ENCODE measurements around the gene LRRTM1.

Gene LRRTM1

DNA sequence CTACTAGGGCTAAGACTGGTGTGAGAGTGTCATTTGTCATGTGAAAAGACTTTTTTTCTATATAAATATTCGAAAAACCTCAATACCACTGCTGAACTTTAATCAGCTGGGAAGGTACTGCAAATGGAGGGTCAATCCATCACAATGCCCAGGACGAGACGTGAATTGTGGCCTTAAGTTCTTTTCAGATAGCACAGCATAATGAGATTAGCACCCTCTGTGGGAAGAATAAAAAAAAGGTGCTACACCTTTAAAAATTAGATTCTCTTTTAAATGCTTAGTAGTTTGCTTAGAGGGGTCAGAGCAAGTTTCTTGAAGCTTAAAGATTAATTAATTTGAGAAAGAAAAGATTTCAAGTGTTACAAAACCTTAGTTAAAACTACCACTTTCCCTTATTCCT, 5.6 kb downstream of the LRRTM1 start:
- no peak overlapping the region for H3K27ac ChIP-seq (ENCODE audit: insufficient read depth in 1 of 2, low read depth in 1 of 2, low read length in 2 of 2, poor library complexity in 1 of 2, severe bottlenecking in 2 of 2)
- ChIA-PET POLR2A (no interaction called here), CTCF (interaction anchor here (1.2 kb wide), 1 partner anchor 14 kb away, joined by 4 read pairs; no protein-coding TSS in a partner anchor)
- WGBS (ENCODE audit: insufficient coverage), result 58% methylated on average over 2 of the region's 3 CpGs
- no peaks in the 10 kb centered on the region for H3K36me3 ChIP-seq (ENCODE audit: control insufficient read depth in 4 of 4, insufficient read depth in 4 of 4, low read length in 3 of 4)
- H3K4me3 ChIP-seq (ENCODE audit: control insufficient read depth in 1 of 7, extremely low read depth in 1 of 7, insufficient read depth in 4 of 7, low read depth in 2 of 7, low read length in 6 of 7), result no peak overlapping the region
- peaks cover 0 to 20% (median 13%) of the 10 kb centered on the region in 4 experiments for H3K4me1 ChIP-seq (ENCODE audit: control extremely low read depth in 1 of 4, control insufficient read depth in 4 of 4, insufficient read depth in 4 of 4, low read length in 3 of 4)
- H3K9me3 ChIP-seq (ENCODE audit: control extremely low read depth in 1 of 5, control insufficient read depth in 4 of 5, insufficient read depth in 2 of 5, low read depth in 1 of 5, low read length in 4 of 5), result no peaks in the 10 kb centered on the region
- peaks cover 0 to 76% (median 35%) of the 10 kb centered on the region in 5 experiments for H3K27me3 ChIP-seq (replicated peaks in 2 of 5; ENCODE audit: control insufficient read depth in 4 of 5, insufficient read depth in 5 of 5, low read length in 4 of 5)
- DNase-seq, result no peak

DNA sequence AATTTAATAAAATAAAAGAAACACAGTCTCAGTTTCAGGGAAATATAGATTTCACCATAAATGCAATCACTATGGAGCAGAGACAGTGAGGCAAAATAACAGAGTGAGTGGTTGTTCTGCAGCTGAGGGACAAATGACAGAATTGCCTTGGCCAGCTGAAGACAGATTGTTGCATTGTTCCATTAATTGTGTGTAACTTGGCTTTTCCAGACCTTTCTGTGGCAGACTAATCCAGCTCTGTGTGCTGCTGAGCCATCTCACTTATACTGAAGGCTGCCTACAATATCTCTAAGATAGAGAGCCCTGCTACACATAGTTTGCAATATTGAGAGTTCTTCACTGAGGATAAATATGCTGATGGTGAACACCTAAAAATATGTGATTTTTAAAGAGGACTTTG, 11.5 kb downstream of the LRRTM1 start:
- H3K4me1 ChIP-seq (ENCODE audit: control extremely low read depth in 1 of 4, control insufficient read depth in 4 of 4, insufficient read depth in 4 of 4, low read length in 3 of 4), result no peaks in the 10 kb centered on the region
- CTCF ChIA-PET, result no interaction called here
- H3K4me3 ChIP-seq (ENCODE audit: control insufficient read depth in 1 of 7, extremely low read depth in 1 of 7, insufficient read depth in 4 of 7, low read depth in 2 of 7, low read length in 6 of 7), result no peak overlapping the region
- POLR2A ChIA-PET, result no interaction called here
- no peaks in the 10 kb centered on the region for H3K9me3 ChIP-seq (ENCODE audit: control extremely low read depth in 1 of 5, control insufficient read depth in 4 of 5, insufficient read depth in 2 of 5, low read depth in 1 of 5, low read length in 4 of 5)
- H3K36me3 ChIP-seq (ENCODE audit: control insufficient read depth in 4 of 4, insufficient read depth in 4 of 4, low read length in 3 of 4), result no peaks in the 10 kb centered on the region
- no peak for DNase-seq
- H3K27me3 ChIP-seq (replicated peaks in 2 of 5; ENCODE audit: control insufficient read depth in 4 of 5, insufficient read depth in 5 of 5, low read length in 4 of 5), result peaks cover 0 to 22% (median 5%) of the 10 kb centered on the region in 5 experiments
- H3K27ac ChIP-seq (ENCODE audit: insufficient read depth in 1 of 2, low read depth in 1 of 2, low read length in 2 of 2, poor library complexity in 1 of 2, severe bottlenecking in 2 of 2), result no peak overlapping the region

DNA sequence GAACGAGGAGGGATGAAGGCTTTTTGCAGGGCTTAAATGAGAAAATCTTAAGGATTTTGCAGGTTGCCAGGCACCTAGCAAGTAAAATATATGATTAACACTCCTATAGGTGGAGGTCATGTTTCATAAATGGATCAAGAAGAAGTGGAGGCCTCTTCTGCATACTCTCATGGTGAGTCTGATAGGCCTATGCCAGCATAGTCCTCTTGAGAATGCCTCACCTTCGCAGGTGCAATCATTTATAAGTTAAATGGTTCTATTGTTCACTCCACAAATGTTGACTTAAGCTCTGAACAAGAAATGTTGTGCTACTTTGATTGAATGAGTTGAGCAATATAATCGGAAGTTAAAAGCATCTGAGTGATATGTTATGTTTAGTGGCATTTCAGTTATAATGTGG, 12.1 kb downstream of the LRRTM1 start:
- Histone ChIP-seq H3K9me3 (ENCODE audit: control extremely low read depth in 1 of 5, control insufficient read depth in 4 of 5, insufficient read depth in 2 of 5, low read depth in 1 of 5, low read length in 4 of 5) (no peaks in the 10 kb centered on the region), H3K4me1 (ENCODE audit: control extremely low read depth in 1 of 4, control insufficient read depth in 4 of 4, insufficient read depth in 4 of 4, low read length in 3 of 4) (no peaks in the 10 kb centered on the region), H3K36me3 (ENCODE audit: control insufficient read depth in 4 of 4, insufficient read depth in 4 of 4, low read length in 3 of 4) (no peaks in the 10 kb centered on the region), H3K27me3 (replicated peaks in 2 of 5; ENCODE audit: control insufficient read depth in 4 of 5, insufficient read depth in 5 of 5, low read length in 4 of 5) (peaks cover 0 to 21% (median 5%) of the 10 kb centered on the region in 5 experiments), H3K4me3 (ENCODE audit: control insufficient read depth in 1 of 7, extremely low read depth in 1 of 7, insufficient read depth in 4 of 7, low read depth in 2 of 7, low read length in 6 of 7) (no peak overlapping the region), H3K27ac (ENCODE audit: insufficient read depth in 1 of 2, low read depth in 1 of 2, low read length in 2 of 2, poor library complexity in 1 of 2, severe bottlenecking in 2 of 2) (no peak overlapping the region)
- POLR2A ChIA-PET, result no interaction called here
- no peak for DNase-seq
- CTCF ChIA-PET, result no interaction called here
- WGBS (ENCODE audit: insufficient coverage), result 80% methylated on average over 1 of the region's 3 CpGs

DNA sequence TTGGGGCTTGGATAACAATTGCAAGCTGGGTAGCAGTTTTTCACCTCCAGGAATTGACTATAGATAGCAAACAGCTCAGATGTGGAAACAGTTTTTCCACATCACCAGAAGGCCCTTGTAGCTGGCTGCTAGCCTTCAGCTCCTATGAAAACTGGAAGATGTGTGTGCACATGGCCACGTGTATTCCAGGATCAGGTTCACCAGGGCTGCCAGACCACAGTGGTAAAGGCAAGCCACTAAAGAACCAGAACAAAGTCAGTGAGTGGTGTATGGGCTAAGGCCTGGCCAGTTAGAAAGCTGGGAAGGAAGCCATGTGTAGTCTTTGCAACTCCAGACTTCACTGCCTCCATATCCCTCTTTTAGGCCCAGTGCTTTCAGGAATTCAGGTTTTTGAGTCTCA, 12.9 kb downstream of the LRRTM1 start:
- ChIA-PET CTCF (no interaction called here), POLR2A (no interaction called here)
- Histone ChIP-seq H3K36me3 (ENCODE audit: control insufficient read depth in 4 of 4, insufficient read depth in 4 of 4, low read length in 3 of 4) (no peaks in the 10 kb centered on the region), H3K27ac (ENCODE audit: insufficient read depth in 1 of 2, low read depth in 1 of 2, low read length in 2 of 2, poor library complexity in 1 of 2, severe bottlenecking in 2 of 2) (no peak overlapping the region), H3K4me3 (ENCODE audit: control insufficient read depth in 1 of 7, extremely low read depth in 1 of 7, insufficient read depth in 4 of 7, low read depth in 2 of 7, low read length in 6 of 7) (no peak overlapping the region), H3K27me3 (replicated peaks in 2 of 5; ENCODE audit: control insufficient read depth in 4 of 5, insufficient read depth in 5 of 5, low read length in 4 of 5) (peaks cover 0 to 15% (median 2%) of the 10 kb centered on the region in 5 experiments), H3K9me3 (ENCODE audit: control extremely low read depth in 1 of 5, control insufficient read depth in 4 of 5, insufficient read depth in 2 of 5, low read depth in 1 of 5, low read length in 4 of 5) (no peaks in the 10 kb centered on the region), H3K4me1 (ENCODE audit: control extremely low read depth in 1 of 4, control insufficient read depth in 4 of 4, insufficient read depth in 4 of 4, low read length in 3 of 4) (no peaks in the 10 kb centered on the region)
- WGBS (ENCODE audit: insufficient coverage), result 92% methylated on average over 1 of the region's 1 CpG
- DNase-seq, result no peak

DNA sequence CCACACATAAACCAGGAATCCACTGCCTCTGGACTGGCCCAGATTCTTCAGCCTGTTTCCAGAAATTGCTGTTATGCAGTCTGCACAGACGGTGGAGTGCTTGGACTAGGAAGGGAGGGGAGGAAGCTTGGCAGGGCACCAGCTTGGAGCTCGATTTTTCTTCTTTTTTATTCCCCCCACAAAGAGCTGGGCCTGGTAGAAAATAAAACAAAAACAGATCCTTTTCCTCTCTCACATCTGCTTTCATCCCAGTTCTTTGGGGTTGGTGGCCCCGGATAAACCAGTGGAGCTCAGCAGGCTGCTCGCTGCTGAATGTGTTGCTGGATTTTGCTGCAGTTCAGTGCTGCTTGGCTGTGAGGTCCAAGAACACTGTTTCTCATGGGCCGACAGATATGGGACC, 16.0 kb downstream of the LRRTM1 start:
- DNase-seq, result no peak
- Histone ChIP-seq H3K36me3 (ENCODE audit: control insufficient read depth in 4 of 4, insufficient read depth in 4 of 4, low read length in 3 of 4) (no peaks in the 10 kb centered on the region), H3K27ac (ENCODE audit: insufficient read depth in 1 of 2, low read depth in 1 of 2, low read length in 2 of 2, poor library complexity in 1 of 2, severe bottlenecking in 2 of 2) (no peak overlapping the region), H3K4me3 (ENCODE audit: control insufficient read depth in 1 of 7, extremely low read depth in 1 of 7, insufficient read depth in 4 of 7, low read depth in 2 of 7, low read length in 6 of 7) (no peak overlapping the region), H3K9me3 (ENCODE audit: control extremely low read depth in 1 of 5, control insufficient read depth in 4 of 5, insufficient read depth in 2 of 5, low read depth in 1 of 5, low read length in 4 of 5) (no peaks in the 10 kb centered on the region), H3K4me1 (ENCODE audit: control extremely low read depth in 1 of 4, control insufficient read depth in 4 of 4, insufficient read depth in 4 of 4, low read length in 3 of 4) (no peaks in the 10 kb centered on the region), H3K27me3 (replicated peaks in 2 of 5; ENCODE audit: control insufficient read depth in 4 of 5, insufficient read depth in 5 of 5, low read length in 4 of 5) (peaks cover 0 to 2% (median 0%) of the 10 kb centered on the region in 5 experiments)
- 58% methylated on average over 2 of the region's 5 CpGs for WGBS (ENCODE audit: insufficient coverage)
- CTCF ChIA-PET, result interaction anchor here (1.0 to 1.4 kb wide), 2 partner anchors 39 to 211 kb away, joined by 3 to 4 read pairs; no protein-coding TSS in a partner anchor
- POLR2A ChIA-PET, result no interaction called here

DNA sequence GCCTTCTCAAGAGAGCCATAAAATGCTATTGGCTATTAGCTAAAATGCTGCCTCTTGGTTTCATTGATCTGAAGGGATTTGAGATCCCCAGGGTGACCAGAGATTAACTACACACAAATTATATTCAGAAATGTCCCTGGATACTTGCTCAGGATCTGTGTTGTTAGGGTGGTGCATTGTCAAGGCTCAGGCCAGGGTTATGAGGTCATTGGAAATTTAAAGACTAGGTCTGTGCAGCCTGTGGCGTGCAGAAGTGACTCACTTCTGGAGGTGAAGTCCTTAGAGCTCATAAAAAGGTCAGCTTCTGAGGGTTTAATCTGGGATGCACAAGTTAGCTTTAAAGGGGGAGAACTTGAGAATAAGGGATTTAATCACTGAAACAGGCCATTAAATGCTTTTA, 23.5 kb downstream of the LRRTM1 start:
- H3K4me1 ChIP-seq (ENCODE audit: control extremely low read depth in 1 of 4, control insufficient read depth in 4 of 4, insufficient read depth in 4 of 4, low read length in 3 of 4), result no peaks in the 10 kb centered on the region
- peaks cover 0 to 3% (median 0%) of the 10 kb centered on the region in 5 experiments for H3K9me3 ChIP-seq (ENCODE audit: control extremely low read depth in 1 of 5, control insufficient read depth in 4 of 5, insufficient read depth in 2 of 5, low read depth in 1 of 5, low read length in 4 of 5)
- H3K27ac ChIP-seq (ENCODE audit: insufficient read depth in 1 of 2, low read depth in 1 of 2, low read length in 2 of 2, poor library complexity in 1 of 2, severe bottlenecking in 2 of 2), result no peak overlapping the region
- ChIA-PET POLR2A (interaction anchor here (0.7 kb wide), 1 partner anchor 10 kb away, joined by 3 read pairs; no protein-coding TSS in a partner anchor), CTCF (no interaction called here)
- H3K27me3 ChIP-seq (replicated peaks in 2 of 5; ENCODE audit: control insufficient read depth in 4 of 5, insufficient read depth in 5 of 5, low read length in 4 of 5), result no peaks in the 10 kb centered on the region
- DNase-seq, result no peak
- H3K4me3 ChIP-seq (ENCODE audit: control insufficient read depth in 1 of 7, extremely low read depth in 1 of 7, insufficient read depth in 4 of 7, low read depth in 2 of 7, low read length in 6 of 7), result no peak overlapping the region
- WGBS (ENCODE audit: insufficient coverage), result no CpG with 5 or more reads among the region's 1 CpG
- no peaks in the 10 kb centered on the region for H3K36me3 ChIP-seq (ENCODE audit: control insufficient read depth in 4 of 4, insufficient read depth in 4 of 4, low read length in 3 of 4)

DNA sequence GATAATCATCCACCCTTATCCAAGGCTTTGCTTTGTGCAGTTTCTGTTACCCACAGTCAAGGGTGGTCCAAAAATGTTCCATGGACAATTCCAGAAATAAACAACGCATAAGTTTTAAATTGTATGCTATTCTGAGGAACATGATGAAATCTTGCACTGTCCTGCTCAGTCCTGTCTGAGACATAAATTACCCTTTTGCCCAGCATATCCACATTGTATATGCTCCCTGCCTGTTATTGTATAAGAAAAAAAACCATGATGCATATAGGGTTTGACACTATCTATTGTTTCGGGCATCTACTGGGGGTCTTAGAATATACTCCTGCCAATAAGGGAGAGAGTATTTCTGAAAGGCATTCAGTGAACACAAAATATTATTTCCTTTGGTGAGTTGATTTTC, 24.0 kb downstream of the LRRTM1 start:
- no peak for DNase-seq
- H3K27ac ChIP-seq (ENCODE audit: insufficient read depth in 1 of 2, low read depth in 1 of 2, low read length in 2 of 2, poor library complexity in 1 of 2, severe bottlenecking in 2 of 2), result no peak overlapping the region
- no peaks in the 10 kb centered on the region for H3K27me3 ChIP-seq (replicated peaks in 2 of 5; ENCODE audit: control insufficient read depth in 4 of 5, insufficient read depth in 5 of 5, low read length in 4 of 5)
- CTCF ChIA-PET, result no interaction called here
- H3K4me1 ChIP-seq (ENCODE audit: control extremely low read depth in 1 of 4, control insufficient read depth in 4 of 4, insufficient read depth in 4 of 4, low read length in 3 of 4), result no peaks in the 10 kb centered on the region
- H3K9me3 ChIP-seq (ENCODE audit: control extremely low read depth in 1 of 5, control insufficient read depth in 4 of 5, insufficient read depth in 2 of 5, low read depth in 1 of 5, low read length in 4 of 5), result peaks cover 0 to 3% (median 0%) of the 10 kb centered on the region in 5 experiments
- no peak overlapping the region for H3K4me3 ChIP-seq (ENCODE audit: control insufficient read depth in 1 of 7, extremely low read depth in 1 of 7, insufficient read depth in 4 of 7, low read depth in 2 of 7, low read length in 6 of 7)
- no peaks in the 10 kb centered on the region for H3K36me3 ChIP-seq (ENCODE audit: control insufficient read depth in 4 of 4, insufficient read depth in 4 of 4, low read length in 3 of 4)
- POLR2A ChIA-PET, result interaction anchor here (0.7 kb wide), 1 partner anchor 9 kb away, joined by 3 read pairs; no protein-coding TSS in a partner anchor
- 100% methylated on average over 1 of the region's 2 CpGs for WGBS (ENCODE audit: insufficient coverage)

Measured in common myeloid progenitor, CD34-positive (primary cell).